HepG2 (cell line): Measurements from ENCODE around the gene IL16. TPM values are rescaled to one million over a fixed set of nuclear protein-coding genes. Genes with fewer than 3 reads are reported as not detected.

ENCODE experiments used
- ATAC-seq: fragments of 200-7000 bp; cut with Tn5 transposase; 3 replicates; pipeline ENCODE4 v1.9.1; 2020; ENCODE audit warnings: mild to moderate bottlenecking, moderate library complexity
- BruUV-seq: library from RNA; stranded (reverse); fragments of 400-500 nt; replicated peaks from 2 replicates; lab custom pipeline; 2021; lab: Mats Ljungman, UMichigan
- CTCF ChIA-PET: fragments of 300-600 bp; formaldehyde crosslinking; extraction: SDS; loops from one replicate; lab custom pipeline; 2021; ENCODE audit warnings: low total read pairs, inconsistent platforms, low intra/inter-chr PET ratio; lab: Yijun Ruan, JAX
- POLR2A ChIA-PET: fragments of 350-600 bp; sonication (Branson Sonifier 250); formaldehyde crosslinking; loops from one replicate; lab custom pipeline; 2020; ENCODE audit warnings: antibody characterized with exemption, inconsistent platforms; lab: Yijun Ruan, JAX
- DNase-seq: peaks from one replicate; pipeline ENCODE4 v3.0.0-alpha.2; 2015; ENCODE audit warnings: low spot score
- FAIRE-seq: peaks from 3 replicates; lab custom pipeline; 2011; peaks lifted over from hg19 to GRCh38; lab: Jason Lieb, UNC
- H2AFZ ChIP-seq: one replicate; pipeline ENCODE4 v1.6.1; 2011; ENCODE audit warnings: low read length, inconsistent platforms
- H3K27ac ChIP-seq: fragments of 300-600 bp; 3 replicates; pipeline ENCODE4 v1.8.0; 2011; ENCODE audit warnings: mixed run types, mild to moderate bottlenecking, mixed read lengths, low read length, inconsistent platforms; ENCODE audit not compliant: insufficient read depth; ENCODE audit errors: extremely low read length
- H3K27me3 ChIP-seq, 2 experiments: fragments of 200-600 bp in 1 of 2; 2 replicates in 1 of 2; 3 replicates in 1 of 2; pipeline versions ENCODE4 v1.6.0 to v1.8.0; 2011; ENCODE audit warnings: low read length in 2 of 2, mild to moderate bottlenecking in 2 of 2, moderate library complexity in 2 of 2, inconsistent platforms in 1 of 2; ENCODE audit not compliant: insufficient read depth in 2 of 2, control insufficient read depth in 1 of 2
- H3K36me3 ChIP-seq, 2 experiments: fragments of 200-600 bp in 1 of 2; replicated peaks in 1 of 2; 2 replicates in 1 of 2; 3 replicates in 1 of 2; pipeline versions ENCODE4 v1.5.1 to v1.8.0; 2011; ENCODE audit warnings: low read length in 2 of 2, inconsistent platforms in 1 of 2; ENCODE audit not compliant: insufficient read depth in 2 of 2, control insufficient read depth in 1 of 2
- H3K4me1 ChIP-seq: 2 replicates; pipeline ENCODE4 v1.5.1; 2012; ENCODE audit warnings: low read length, inconsistent platforms; ENCODE audit not compliant: insufficient read depth
- H3K4me2 ChIP-seq: 2 replicates; pipeline ENCODE4 v1.6.0; 2011; ENCODE audit warnings: low read depth, low read length, inconsistent platforms
- H3K4me3 ChIP-seq, 3 experiments: fragments of 200-600 bp in 1 of 3; sonication (generic), shearing (Covaris generic) in 1 of 3; replicated peaks in 1 of 3; 2 replicates each; pipeline ENCODE4 v1.5.1; 2011 to 2016; ENCODE audit warnings: low read length in 3 of 3, inconsistent platforms in 2 of 3, low read depth in 2 of 3, mild to moderate bottlenecking in 2 of 3, control low read depth in 1 of 3, mixed read lengths in 1 of 3; ENCODE audit not compliant: insufficient read depth in 1 of 3
- H3K79me2 ChIP-seq: one replicate; pipeline ENCODE4 v1.6.1; 2011; ENCODE audit warnings: low read length, inconsistent platforms; ENCODE audit not compliant: insufficient read depth
- H3K9ac ChIP-seq: 2 replicates; pipeline ENCODE4 v1.6.0; 2011; ENCODE audit warnings: mild to moderate bottlenecking, low read depth, low read length, inconsistent platforms; ENCODE audit not compliant: insufficient read depth
- H3K9me3 ChIP-seq: 2 replicates; pipeline ENCODE4 v1.5.1; 2012; ENCODE audit warnings: mild to moderate bottlenecking, low read length
- H4K20me1 ChIP-seq: 2 replicates; pipeline ENCODE4 v1.6.0; 2011; ENCODE audit warnings: inconsistent platforms, mild to moderate bottlenecking, low read length, moderate library complexity; ENCODE audit not compliant: insufficient read depth
- ASH2L ChIP-seq: fragments of 300-600, 200-600 bp; sonication (generic); IDR thresholded peaks from 2 replicates; pipeline ENCODE4 v1.7.0; 2017; ENCODE audit warnings: low read depth, mild to moderate bottlenecking, moderate library complexity, mixed read lengths, low read length; ENCODE audit not compliant: insufficient read length
- BHLHE40 ChIP-seq: IDR thresholded peaks from 2 replicates; pipeline ENCODE4 v1.6.1; 2011; ENCODE audit warnings: low read length, improper control_type of control experiment
- GABPB1 ChIP-seq: IDR thresholded peaks from 2 replicates; pipeline ENCODE4 v1.6.1; 2016; ENCODE audit warnings: mild to moderate bottlenecking, missing genetic modification reagents, moderate library complexity, missing compliant biosample characterization
- MTF1 ChIP-seq: sonication (generic); formaldehyde crosslinking; IDR thresholded peaks from 2 replicates; pipeline ENCODE4 v1.5.0; 2020; ENCODE audit warnings: missing genetic modification reagents
- ZNF678 ChIP-seq: sonication (generic); formaldehyde crosslinking; IDR thresholded peaks from 2 replicates; pipeline ENCODE4 v1.4.0; 2020; ENCODE audit warnings: mild to moderate bottlenecking, missing genetic modification reagents
- WGBS: methylation state at CpG from one replicate; pipeline ENCODE4 v1.1.6; 2017; ENCODE audit warnings: low lambda C conversion rate; 5-methylcytosine and 5-hydroxymethylcytosine counted together
- in situ Hi-C: cut with HindIII; loops from 2 replicates; pipeline ENCODE4 v1.10.0; 2017; ENCODE audit warnings: low pct_unique_long_range_greater_than_20kb; ENCODE audit not compliant: extremely low pct_ligation_motif_present
- intact Hi-C: fragments of 100-400 bp; cut with micrococcal nuclease; formaldehyde crosslinking; loops from one replicate; pipeline ENCODE4 v1.10.0; 2022; ENCODE audit not compliant: unreplicated experiment
- polyA plus RNA-seq, 8 experiments: library from polyadenylated mRNA; depleted of rRNA in 3 of 8; stranded (reverse) in 7 of 8; unstranded in 1 of 8; fragments of >200 nt; fragmentation: Illumina TruSeq in 4 of 8; extraction: Trizol in 4 of 8; gene quantifications; 2 replicates each; pipeline versions ENCODE4 v1.2.1 to v1.2.3, GENCODE V29; 2011 to 2016; ENCODE audit warnings: low read depth in 4 of 8, missing spikeins in 1 of 8, mixed read lengths in 1 of 8; ENCODE audit not compliant: insufficient read depth in 1 of 8
- total RNA-seq, 5 experiments: library from RNA; depleted of rRNA; stranded (reverse); fragments of >200 nt; fragmentation: Illumina TruSeq; extraction: Trizol; gene quantifications; 2 replicates each; pipeline ENCODE4 v1.2.3, GENCODE V29; 2016; ENCODE audit warnings: low read depth in 1 of 5
- TF ChIP-seq, protein P1 (sequence below): conservative IDR thresholded peaks from 2 replicates; pipeline ENCODE4 v1.6.1; 2018; ENCODE audit warnings: missing genetic modification reagents
- TF ChIP-seq, protein P2 (sequence below): sonication (generic); formaldehyde crosslinking; IDR thresholded peaks from 2 replicates; pipeline ENCODE4 v1.4.0; 2020; ENCODE audit warnings: mild to moderate bottlenecking, missing genetic modification reagents
- TF ChIP-seq, protein P3 (sequence below): sonication (generic); formaldehyde crosslinking; IDR thresholded peaks from 2 replicates; pipeline ENCODE4 v1.5.0; 2020; ENCODE audit warnings: mild to moderate bottlenecking, low read depth, missing genetic modification reagents, borderline replicate concordance
- TF ChIP-seq, protein P4 (sequence below): sonication (generic); formaldehyde crosslinking; IDR thresholded peaks from 2 replicates; pipeline ENCODE4 v1.9.0; 2021; ENCODE audit warnings: mild to moderate bottlenecking, missing genetic modification reagents

IL16 gene
- total and polyA plus RNA-seq, 2 of the 13 experiments (the other 11 are each of a cell fraction or from before 2014, with no cell fraction given): 0.03 TPM; not detected in 1

DNA sequence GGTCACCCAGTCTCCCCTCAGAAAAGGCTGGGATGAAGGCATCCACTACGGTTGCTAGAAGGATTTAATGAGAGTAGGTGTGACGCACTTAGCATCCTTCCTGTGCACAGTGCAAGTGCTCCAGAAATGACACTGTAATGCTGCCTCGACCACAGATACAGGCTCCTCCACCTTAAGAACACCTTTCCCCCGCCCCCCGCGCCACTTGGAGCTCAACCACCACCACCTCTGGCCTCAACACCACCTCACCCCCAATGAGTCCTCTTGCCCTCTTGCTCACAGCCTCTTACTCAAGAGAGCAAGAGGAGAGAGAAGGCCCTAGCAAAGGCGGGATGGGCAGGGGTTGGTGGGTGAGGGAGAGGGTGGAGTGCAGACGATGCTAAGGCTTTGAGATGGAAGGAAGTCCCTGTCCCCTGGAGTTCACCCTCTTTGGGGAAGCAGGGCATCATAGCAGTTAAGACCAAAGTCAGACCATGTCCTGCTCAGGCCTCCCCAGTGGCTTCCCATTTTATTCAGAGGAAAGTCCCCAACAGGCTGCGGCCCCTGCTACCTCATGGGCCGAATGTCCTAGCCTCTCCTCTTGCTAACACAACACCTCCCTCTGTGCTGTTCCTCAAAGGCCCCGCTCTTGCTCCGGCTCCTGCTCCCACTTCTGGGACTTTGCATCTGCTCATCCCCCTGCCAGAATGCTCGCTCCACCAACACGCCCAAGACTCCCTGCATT is 118.9 kb downstream of the IL16 start:
- no TSS peak for BruUV-seq

More for the DNA sequence above, 118.9 kb downstream of the IL16 start:
- Histone ChIP-seq H3K27me3 (no peaks in the 10 kb centered on the region), H3K4me3 (no peak overlapping the region), H3K4me2 (no peak overlapping the region), H3K4me1 (no peaks in the 10 kb centered on the region), H3K36me3 (peaks cover 0 to 14% of the 10 kb centered on the region in 2 experiments; a peak in 3 of 5 replicates), H3K27ac (no peak overlapping the region), H2AFZ (no peak overlapping the region), H3K9me3 (no peaks in the 10 kb centered on the region), H3K9ac (no peak overlapping the region), H3K79me2 (no peaks in the 10 kb centered on the region), H4K20me1 (no peaks in the 10 kb centered on the region)
- FAIRE-seq (no peak), DNase-seq (no peak), ATAC-seq (no peak)
- POLR2A ChIA-PET: no interaction called here
- intact Hi-C loops: no loop called here
- CTCF ChIA-PET: no interaction called here
- TF ChIP-seq ASH2L (no peak), BHLHE40 (no peak), ZNF678 (CRISPR knock-in tag) (no peak), MTF1 (CRISPR knock-in tag) (no peak), GABPB1 (CRISPR knock-in tag) (no peak)
- TF ChIP-seq, protein P1, sequence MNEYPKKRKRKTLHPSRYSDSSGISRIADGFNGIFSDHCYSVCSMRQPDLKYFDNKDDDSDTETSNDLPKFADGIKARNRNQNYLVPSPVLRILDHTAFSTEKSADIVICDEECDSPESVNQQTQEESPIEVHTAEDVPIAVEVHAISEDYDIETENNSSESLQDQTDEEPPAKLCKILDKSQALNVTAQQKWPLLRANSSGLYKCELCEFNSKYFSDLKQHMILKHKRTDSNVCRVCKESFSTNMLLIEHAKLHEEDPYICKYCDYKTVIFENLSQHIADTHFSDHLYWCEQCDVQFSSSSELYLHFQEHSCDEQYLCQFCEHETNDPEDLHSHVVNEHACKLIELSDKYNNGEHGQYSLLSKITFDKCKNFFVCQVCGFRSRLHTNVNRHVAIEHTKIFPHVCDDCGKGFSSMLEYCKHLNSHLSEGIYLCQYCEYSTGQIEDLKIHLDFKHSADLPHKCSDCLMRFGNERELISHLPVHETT: no peak
- TF ChIP-seq, protein P2, sequence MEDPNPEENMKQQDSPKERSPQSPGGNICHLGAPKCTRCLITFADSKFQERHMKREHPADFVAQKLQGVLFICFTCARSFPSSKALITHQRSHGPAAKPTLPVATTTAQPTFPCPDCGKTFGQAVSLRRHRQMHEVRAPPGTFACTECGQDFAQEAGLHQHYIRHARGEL (CRISPR knock-in tag): no peak
- TF ChIP-seq, protein P3, sequence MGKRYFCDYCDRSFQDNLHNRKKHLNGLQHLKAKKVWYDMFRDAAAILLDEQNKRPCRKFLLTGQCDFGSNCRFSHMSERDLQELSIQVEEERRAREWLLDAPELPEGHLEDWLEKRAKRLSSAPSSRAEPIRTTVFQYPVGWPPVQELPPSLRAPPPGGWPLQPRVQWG: no peak
- TF ChIP-seq, protein P4, sequence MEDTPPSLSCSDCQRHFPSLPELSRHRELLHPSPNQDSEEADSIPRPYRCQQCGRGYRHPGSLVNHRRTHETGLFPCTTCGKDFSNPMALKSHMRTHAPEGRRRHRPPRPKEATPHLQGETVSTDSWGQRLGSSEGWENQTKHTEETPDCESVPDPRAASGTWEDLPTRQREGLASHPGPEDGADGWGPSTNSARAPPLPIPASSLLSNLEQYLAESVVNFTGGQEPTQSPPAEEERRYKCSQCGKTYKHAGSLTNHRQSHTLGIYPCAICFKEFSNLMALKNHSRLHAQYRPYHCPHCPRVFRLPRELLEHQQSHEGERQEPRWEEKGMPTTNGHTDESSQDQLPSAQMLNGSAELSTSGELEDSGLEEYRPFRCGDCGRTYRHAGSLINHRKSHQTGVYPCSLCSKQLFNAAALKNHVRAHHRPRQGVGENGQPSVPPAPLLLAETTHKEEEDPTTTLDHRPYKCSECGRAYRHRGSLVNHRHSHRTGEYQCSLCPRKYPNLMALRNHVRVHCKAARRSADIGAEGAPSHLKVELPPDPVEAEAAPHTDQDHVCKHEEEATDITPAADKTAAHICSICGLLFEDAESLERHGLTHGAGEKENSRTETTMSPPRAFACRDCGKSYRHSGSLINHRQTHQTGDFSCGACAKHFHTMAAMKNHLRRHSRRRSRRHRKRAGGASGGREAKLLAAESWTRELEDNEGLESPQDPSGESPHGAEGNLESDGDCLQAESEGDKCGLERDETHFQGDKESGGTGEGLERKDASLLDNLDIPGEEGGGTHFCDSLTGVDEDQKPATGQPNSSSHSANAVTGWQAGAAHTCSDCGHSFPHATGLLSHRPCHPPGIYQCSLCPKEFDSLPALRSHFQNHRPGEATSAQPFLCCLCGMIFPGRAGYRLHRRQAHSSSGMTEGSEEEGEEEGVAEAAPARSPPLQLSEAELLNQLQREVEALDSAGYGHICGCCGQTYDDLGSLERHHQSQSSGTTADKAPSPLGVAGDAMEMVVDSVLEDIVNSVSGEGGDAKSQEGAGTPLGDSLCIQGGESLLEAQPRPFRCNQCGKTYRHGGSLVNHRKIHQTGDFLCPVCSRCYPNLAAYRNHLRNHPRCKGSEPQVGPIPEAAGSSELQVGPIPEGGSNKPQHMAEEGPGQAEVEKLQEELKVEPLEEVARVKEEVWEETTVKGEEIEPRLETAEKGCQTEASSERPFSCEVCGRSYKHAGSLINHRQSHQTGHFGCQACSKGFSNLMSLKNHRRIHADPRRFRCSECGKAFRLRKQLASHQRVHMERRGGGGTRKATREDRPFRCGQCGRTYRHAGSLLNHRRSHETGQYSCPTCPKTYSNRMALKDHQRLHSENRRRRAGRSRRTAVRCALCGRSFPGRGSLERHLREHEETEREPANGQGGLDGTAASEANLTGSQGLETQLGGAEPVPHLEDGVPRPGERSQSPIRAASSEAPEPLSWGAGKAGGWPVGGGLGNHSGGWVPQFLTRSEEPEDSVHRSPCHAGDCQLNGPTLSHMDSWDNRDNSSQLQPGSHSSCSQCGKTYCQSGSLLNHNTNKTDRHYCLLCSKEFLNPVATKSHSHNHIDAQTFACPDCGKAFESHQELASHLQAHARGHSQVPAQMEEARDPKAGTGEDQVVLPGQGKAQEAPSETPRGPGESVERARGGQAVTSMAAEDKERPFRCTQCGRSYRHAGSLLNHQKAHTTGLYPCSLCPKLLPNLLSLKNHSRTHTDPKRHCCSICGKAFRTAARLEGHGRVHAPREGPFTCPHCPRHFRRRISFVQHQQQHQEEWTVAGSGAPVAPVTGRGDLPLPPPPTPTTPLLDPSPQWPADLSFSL: no peak
- in situ Hi-C loops: no loop called here
- 92% methylated on average over 12 of the region's 14 CpGs for WGBS
